ENCODE measurements around the gene DCXR.

Gene DCXR

GRCh38 chr17:82003411-82004381 lies 33.8 kb downstream of the DCXR start:
- no peak for DNase-seq (ENCODE audit: low spot score in 2 of 2)
- Mint-ChIP-seq H3K9me3 (no peaks in the 10 kb centered on the region), H3K36me3 (ENCODE audit: insufficient read depth) (peaks cover 4% of the 10 kb centered on the region), H3K4me3 (no peak overlapping the region), H3K27ac (ENCODE audit: low read depth) (no peak overlapping the region), H3K4me1 (no peaks in the 10 kb centered on the region), H3K27me3 (no peaks in the 10 kb centered on the region)
- no peak for ATAC-seq (replicated peaks; ENCODE audit: extremely low read depth, poor library complexity, severe bottlenecking)

GRCh38 chr17:82001571-82002056 lies 35.9 kb downstream of the DCXR start:
- Mint-ChIP-seq H3K4me1 (no peaks in the 10 kb centered on the region), H3K9me3 (no peaks in the 10 kb centered on the region), H3K36me3 (ENCODE audit: insufficient read depth) (peaks cover 4% of the 10 kb centered on the region), H3K27ac (ENCODE audit: low read depth) (no peak overlapping the region), H3K4me3 (no peak overlapping the region), H3K27me3 (no peaks in the 10 kb centered on the region)
- no peak for DNase-seq (ENCODE audit: low spot score in 2 of 2)
- no peak for ATAC-seq (replicated peaks; ENCODE audit: extremely low read depth, poor library complexity, severe bottlenecking)

GRCh38 chr17:82000803-82001570 lies 36.5 kb downstream of the DCXR start:
- Mint-ChIP-seq H3K4me1 (no peaks in the 10 kb centered on the region), H3K36me3 (ENCODE audit: insufficient read depth) (peaks cover 3% of the 10 kb centered on the region), H3K27me3 (no peaks in the 10 kb centered on the region), H3K4me3 (no peak overlapping the region), H3K9me3 (no peaks in the 10 kb centered on the region), H3K27ac (ENCODE audit: low read depth) (no peak overlapping the region)
- DNase-seq (ENCODE audit: low spot score in 2 of 2) = no peak
- ATAC-seq (replicated peaks; ENCODE audit: extremely low read depth, poor library complexity, severe bottlenecking) = no peak

- ATAC-seq (replicated peaks; ENCODE audit: extremely low read depth, poor library complexity, severe bottlenecking) = no peak
These were observed 37.3 kb downstream of the DCXR start for GRCh38 chr17:81999976-82000802.

GRCh38 chr17:81999587-81999975 lies 37.9 kb downstream of the DCXR start:
- DNase-seq (ENCODE audit: low spot score in 2 of 2) = no peak
- ATAC-seq (replicated peaks; ENCODE audit: extremely low read depth, poor library complexity, severe bottlenecking) = no peak
- Mint-ChIP-seq H3K4me3 (no peak overlapping the region), H3K27me3 (no peaks in the 10 kb centered on the region), H3K36me3 (ENCODE audit: insufficient read depth) (peaks cover 3% of the 10 kb centered on the region), H3K27ac (ENCODE audit: low read depth) (no peak overlapping the region), H3K4me1 (no peaks in the 10 kb centered on the region), H3K9me3 (no peaks in the 10 kb centered on the region)

More at GRCh38 chr17:81999976-82000802, 37.3 kb downstream of the DCXR start:
- no peaks in the 10 kb centered on the region for H3K27me3 Mint-ChIP-seq
- no peaks in the 10 kb centered on the region for H3K4me1 Mint-ChIP-seq
- DNase-seq (ENCODE audit: low spot score in 2 of 2) = no peak
- H3K9me3 Mint-ChIP-seq = no peaks in the 10 kb centered on the region
- no peak overlapping the region for H3K4me3 Mint-ChIP-seq
- peaks cover 3% of the 10 kb centered on the region for H3K36me3 Mint-ChIP-seq (ENCODE audit: insufficient read depth)
- no peak overlapping the region for H3K27ac Mint-ChIP-seq (ENCODE audit: low read depth)

- ATAC-seq (replicated peaks; ENCODE audit: extremely low read depth, poor library complexity, severe bottlenecking) = no peak
- DNase-seq (ENCODE audit: low spot score in 2 of 2) = no peak
- Mint-ChIP-seq H3K4me3 (no peak overlapping the region), H3K4me1 (no peaks in the 10 kb centered on the region), H3K36me3 (ENCODE audit: insufficient read depth) (peaks cover 6% of the 10 kb centered on the region), H3K9me3 (no peaks in the 10 kb centered on the region), H3K27ac (ENCODE audit: low read depth) (no peak overlapping the region), H3K27me3 (no peaks in the 10 kb centered on the region)
These were observed 38.6 kb downstream of the DCXR start for GRCh38 chr17:81998691-81999438.

- H3K27ac Mint-ChIP-seq (ENCODE audit: low read depth) = no peak overlapping the region
- no peak overlapping the region for H3K4me3 Mint-ChIP-seq
- ATAC-seq (replicated peaks; ENCODE audit: extremely low read depth, poor library complexity, severe bottlenecking) (no peak), DNase-seq (ENCODE audit: low spot score in 2 of 2) (no peak)
- no peaks in the 10 kb centered on the region for H3K9me3 Mint-ChIP-seq
- no peaks in the 10 kb centered on the region for H3K4me1 Mint-ChIP-seq
- peaks cover 6% of the 10 kb centered on the region for H3K36me3 Mint-ChIP-seq (ENCODE audit: insufficient read depth)
- H3K27me3 Mint-ChIP-seq = no peaks in the 10 kb centered on the region
These were observed 39.3 kb downstream of the DCXR start for GRCh38 chr17:81998212-81998611.

- Mint-ChIP-seq H3K4me1 (no peaks in the 10 kb centered on the region), H3K9me3 (no peaks in the 10 kb centered on the region), H3K4me3 (no peak overlapping the region), H3K27me3 (no peaks in the 10 kb centered on the region), H3K36me3 (ENCODE audit: insufficient read depth) (peaks cover 6% of the 10 kb centered on the region), H3K27ac (ENCODE audit: low read depth) (no peak overlapping the region)
- DNase-seq (ENCODE audit: low spot score in 2 of 2) (no peak), ATAC-seq (replicated peaks; ENCODE audit: extremely low read depth, poor library complexity, severe bottlenecking) (no peak)
These were observed 40.6 kb downstream of the DCXR start for GRCh38 chr17:81996757-81997441.

GRCh38 chr17:81996232-81996756 lies 41.2 kb downstream of the DCXR start:
- H3K27me3 Mint-ChIP-seq = no peaks in the 10 kb centered on the region
- peaks cover 6% of the 10 kb centered on the region for H3K36me3 Mint-ChIP-seq (ENCODE audit: insufficient read depth)
- no peaks in the 10 kb centered on the region for H3K4me1 Mint-ChIP-seq
- no peak for DNase-seq (ENCODE audit: low spot score in 2 of 2)
- H3K27ac Mint-ChIP-seq (ENCODE audit: low read depth) = no peak overlapping the region
- no peak for ATAC-seq (replicated peaks; ENCODE audit: extremely low read depth, poor library complexity, severe bottlenecking)
- H3K4me3 Mint-ChIP-seq = no peak overlapping the region
- H3K9me3 Mint-ChIP-seq = no peaks in the 10 kb centered on the region

- Mint-ChIP-seq H3K4me1 (peaks cover 3% of the 10 kb centered on the region), H3K9me3 (no peaks in the 10 kb centered on the region), H3K4me3 (no peak overlapping the region), H3K27me3 (no peaks in the 10 kb centered on the region), H3K27ac (ENCODE audit: low read depth) (no peak overlapping the region), H3K36me3 (ENCODE audit: insufficient read depth) (peaks cover 6% of the 10 kb centered on the region)
- ATAC-seq (replicated peaks; ENCODE audit: extremely low read depth, poor library complexity, severe bottlenecking) = no peak
- no peak for DNase-seq (ENCODE audit: low spot score in 2 of 2)
These were observed 41.9 kb downstream of the DCXR start for GRCh38 chr17:81995463-81996231.
